HCT116 (cell line): ENCODE results near the gene FAM170B.

Experiments used
- EZH2 ChIP-seq: fragments of 200-600 bp; sonication (generic); IDR thresholded peaks from 2 replicates; pipeline ENCODE4 v1.6.1; 2017; ENCODE audit warnings: antibody characterized with exemption, mixed run types
- EZH2phosphoT487 ChIP-seq: fragments of 200-600 bp; IDR thresholded peaks from 2 replicates; pipeline ENCODE4 v1.6.1; 2018; ENCODE audit warnings: antibody characterized with exemption, borderline replicate concordance
- MAX ChIP-seq: IDR thresholded peaks from 2 replicates; pipeline ENCODE4 v1.6.1; 2012
- POLR2A ChIP-seq: IDR thresholded peaks from 2 replicates; pipeline ENCODE4 v1.7.0; 2011; ENCODE audit warnings: borderline replicate concordance; ENCODE audit not compliant: insufficient read depth, insufficient read length; ENCODE audit errors: extremely low read depth
- POLR2AphosphoS5 ChIP-seq: IDR thresholded peaks from 2 replicates; pipeline ENCODE4 v1.6.1; 2011; ENCODE audit warnings: mild to moderate bottlenecking, low read depth, low read length, moderate library complexity
- RAD21 ChIP-seq: IDR thresholded peaks from 2 replicates; pipeline ENCODE4 v1.6.1; 2012; ENCODE audit warnings: low read depth, mild to moderate bottlenecking
- SP1 ChIP-seq: IDR thresholded peaks from 2 replicates; pipeline ENCODE4 v1.6.1; 2012; ENCODE audit warnings: low read depth
- TCF7L2 ChIP-seq: IDR thresholded peaks from 2 replicates; pipeline ENCODE4 v1.7.0; 2011; ENCODE audit warnings: borderline replicate concordance, inconsistent platforms; ENCODE audit not compliant: insufficient read depth, insufficient read length; ENCODE audit errors: extremely low read depth
- ZNF274 ChIP-seq: fragments of 200-500 bp; sonication (Bioruptor generic); IDR thresholded peaks from 2 replicates; pipeline ENCODE4 v1.6.1; 2014; ENCODE audit warnings: mild to moderate bottlenecking, low read depth, low read length, inconsistent platforms
- TF ChIP-seq, protein P1 (sequence below), 3 experiments: fragments of 200-600 bp in 1 of 3; sonication (generic) in 1 of 3; IDR thresholded peaks in 2 of 3; conservative IDR thresholded peaks in 1 of 3; 2 replicates each; pipeline ENCODE4 v1.5.1; 2012 to 2017; ENCODE audit warnings: low read depth in 2 of 3, low read length in 2 of 3, antibody characterized with exemption in 1 of 3, borderline replicate concordance in 1 of 3, control low read depth in 1 of 3, mild to moderate bottlenecking in 1 of 3, mixed read lengths in 1 of 3, mixed run types in 1 of 3, moderate library complexity in 1 of 3; ENCODE audit not compliant: insufficient read depth in 1 of 3
- TF ChIP-seq, protein P2 (sequence below): IDR thresholded peaks from 2 replicates; pipeline ENCODE4 v1.6.1; 2012; ENCODE audit warnings: low read depth

GRCh38 chr10:49096890-49097445, 36.9 kb downstream of the FAM170B start:
- TF ChIP-seq, protein P1, sequence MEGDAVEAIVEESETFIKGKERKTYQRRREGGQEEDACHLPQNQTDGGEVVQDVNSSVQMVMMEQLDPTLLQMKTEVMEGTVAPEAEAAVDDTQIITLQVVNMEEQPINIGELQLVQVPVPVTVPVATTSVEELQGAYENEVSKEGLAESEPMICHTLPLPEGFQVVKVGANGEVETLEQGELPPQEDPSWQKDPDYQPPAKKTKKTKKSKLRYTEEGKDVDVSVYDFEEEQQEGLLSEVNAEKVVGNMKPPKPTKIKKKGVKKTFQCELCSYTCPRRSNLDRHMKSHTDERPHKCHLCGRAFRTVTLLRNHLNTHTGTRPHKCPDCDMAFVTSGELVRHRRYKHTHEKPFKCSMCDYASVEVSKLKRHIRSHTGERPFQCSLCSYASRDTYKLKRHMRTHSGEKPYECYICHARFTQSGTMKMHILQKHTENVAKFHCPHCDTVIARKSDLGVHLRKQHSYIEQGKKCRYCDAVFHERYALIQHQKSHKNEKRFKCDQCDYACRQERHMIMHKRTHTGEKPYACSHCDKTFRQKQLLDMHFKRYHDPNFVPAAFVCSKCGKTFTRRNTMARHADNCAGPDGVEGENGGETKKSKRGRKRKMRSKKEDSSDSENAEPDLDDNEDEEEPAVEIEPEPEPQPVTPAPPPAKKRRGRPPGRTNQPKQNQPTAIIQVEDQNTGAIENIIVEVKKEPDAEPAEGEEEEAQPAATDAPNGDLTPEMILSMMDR (IDR thresholded peaks at IDR 0.05 in 2 of 3, conservative IDR thresholded peaks at IDR 0.05 in 1 of 3; ENCODE audit: borderline replicate concordance in 1 of 3, insufficient read depth in 1 of 3, low read depth in 2 of 3, low read length in 2 of 3) = no peak
- no peak for TF ChIP-seq EZH2
- TF ChIP-seq RAD21 = no peak
- no peak for TF ChIP-seq TCF7L2
- TF ChIP-seq POLR2A = no peak
- TF ChIP-seq ZNF274 = no peak
- TF ChIP-seq POLR2AphosphoS5 = no peak
- no peak for TF ChIP-seq MAX
- no peak for TF ChIP-seq SP1
- TF ChIP-seq, protein P2, sequence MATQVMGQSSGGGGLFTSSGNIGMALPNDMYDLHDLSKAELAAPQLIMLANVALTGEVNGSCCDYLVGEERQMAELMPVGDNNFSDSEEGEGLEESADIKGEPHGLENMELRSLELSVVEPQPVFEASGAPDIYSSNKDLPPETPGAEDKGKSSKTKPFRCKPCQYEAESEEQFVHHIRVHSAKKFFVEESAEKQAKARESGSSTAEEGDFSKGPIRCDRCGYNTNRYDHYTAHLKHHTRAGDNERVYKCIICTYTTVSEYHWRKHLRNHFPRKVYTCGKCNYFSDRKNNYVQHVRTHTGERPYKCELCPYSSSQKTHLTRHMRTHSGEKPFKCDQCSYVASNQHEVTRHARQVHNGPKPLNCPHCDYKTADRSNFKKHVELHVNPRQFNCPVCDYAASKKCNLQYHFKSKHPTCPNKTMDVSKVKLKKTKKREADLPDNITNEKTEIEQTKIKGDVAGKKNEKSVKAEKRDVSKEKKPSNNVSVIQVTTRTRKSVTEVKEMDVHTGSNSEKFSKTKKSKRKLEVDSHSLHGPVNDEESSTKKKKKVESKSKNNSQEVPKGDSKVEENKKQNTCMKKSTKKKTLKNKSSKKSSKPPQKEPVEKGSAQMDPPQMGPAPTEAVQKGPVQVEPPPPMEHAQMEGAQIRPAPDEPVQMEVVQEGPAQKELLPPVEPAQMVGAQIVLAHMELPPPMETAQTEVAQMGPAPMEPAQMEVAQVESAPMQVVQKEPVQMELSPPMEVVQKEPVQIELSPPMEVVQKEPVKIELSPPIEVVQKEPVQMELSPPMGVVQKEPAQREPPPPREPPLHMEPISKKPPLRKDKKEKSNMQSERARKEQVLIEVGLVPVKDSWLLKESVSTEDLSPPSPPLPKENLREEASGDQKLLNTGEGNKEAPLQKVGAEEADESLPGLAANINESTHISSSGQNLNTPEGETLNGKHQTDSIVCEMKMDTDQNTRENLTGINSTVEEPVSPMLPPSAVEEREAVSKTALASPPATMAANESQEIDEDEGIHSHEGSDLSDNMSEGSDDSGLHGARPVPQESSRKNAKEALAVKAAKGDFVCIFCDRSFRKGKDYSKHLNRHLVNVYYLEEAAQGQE = no peak
- no peak for TF ChIP-seq EZH2phosphoT487
